Central memory CD4-positive, alpha-beta T cell (primary cell): Measurements from ENCODE around the gene FAM25G.
"Not testable (repeated sequence)": the region's sequence is repeated elsewhere in the genome, so short reads cannot be mapped to it uniquely, and the experiment has no call there.

ENCODE experiments used
- DNase-seq: peaks from one replicate; pipeline ENCODE4 v3.0.0; 2022
- total RNA-seq, 3 experiments: gene quantifications; one replicate each; lab custom pipeline; 2026; lab: John Stamatoyannopoulos, UW

Gene FAM25G
- 0 reads per million in 3 experiments for total RNA-seq

- DNase-seq: not testable (repeated sequence)
These were observed at the start of gene FAM25G for GRCh38 chr10:47491600-47491999. Gene FAM25G (minus strand): TSS chr10:47491700. CDS start chr10:47491674, 26 bp downstream.

DNA sequence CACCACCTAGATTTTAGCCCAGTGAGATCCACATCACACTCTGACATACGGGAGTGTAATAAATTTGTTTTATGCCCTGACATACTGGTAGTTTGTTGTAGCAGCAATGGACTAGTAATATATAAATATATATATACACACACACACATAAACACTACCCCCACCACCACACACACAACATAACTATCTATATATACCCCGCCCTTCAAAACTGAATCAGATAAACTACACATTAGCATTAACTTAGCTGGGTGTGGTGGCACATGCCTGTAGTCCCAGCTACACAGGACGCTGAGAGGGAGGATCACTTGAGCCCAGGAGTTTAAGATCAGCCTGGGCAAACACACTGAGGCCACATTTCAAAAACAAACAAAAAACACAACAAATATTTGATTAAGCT is 44.9 kb upstream of the FAM25G start:
- DNase-seq: not testable (repeated sequence)

DNA sequence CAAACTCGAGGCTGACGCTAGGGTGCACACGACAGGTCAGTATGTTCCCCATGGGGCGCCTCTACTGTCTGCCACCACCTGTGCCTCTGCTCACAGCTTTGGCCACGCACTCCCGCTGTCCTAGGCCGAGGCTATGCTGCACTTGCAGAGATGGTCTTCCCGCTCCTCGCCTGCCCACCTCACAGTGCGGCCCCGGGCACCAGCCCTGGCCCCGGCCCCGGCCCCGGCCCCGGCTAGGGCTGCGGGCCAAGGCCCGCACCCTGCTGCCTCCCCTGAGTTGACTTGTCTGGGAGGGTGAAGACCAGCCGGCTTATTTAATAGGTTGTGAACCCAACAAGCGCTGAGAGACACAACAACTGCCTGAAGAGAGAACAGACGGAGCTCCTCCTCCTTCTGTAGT is 32.0 kb upstream of the FAM25G start, which contains the start of gene AGAP9:
Gene AGAP9 (minus strand): TSS at position 164 of the 400 bp plus-strand sequence. CDS start 112 bp downstream, at position 52.
- DNase-seq: not testable (repeated sequence)

DNA sequence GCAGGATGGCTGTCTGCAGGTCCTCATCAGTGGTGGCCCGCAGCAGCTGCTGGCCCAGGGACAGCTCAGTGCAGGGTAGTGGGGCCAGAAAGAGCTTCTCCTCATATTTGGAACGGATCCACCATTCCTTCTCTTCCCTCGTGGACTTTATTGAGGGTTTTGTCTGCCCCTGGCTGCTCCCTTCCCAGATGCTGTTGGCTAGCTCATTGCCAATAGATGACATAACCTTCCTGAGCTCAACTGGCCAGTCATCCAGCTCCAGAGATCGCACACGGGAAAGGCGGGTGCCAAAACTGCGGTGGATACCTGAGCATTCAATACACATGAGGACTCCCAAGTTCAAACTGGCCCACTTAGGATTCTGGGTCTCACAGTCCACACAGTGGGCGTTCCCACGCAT is 10.8 kb upstream of the FAM25G start:
- not testable (repeated sequence) for DNase-seq

DNA sequence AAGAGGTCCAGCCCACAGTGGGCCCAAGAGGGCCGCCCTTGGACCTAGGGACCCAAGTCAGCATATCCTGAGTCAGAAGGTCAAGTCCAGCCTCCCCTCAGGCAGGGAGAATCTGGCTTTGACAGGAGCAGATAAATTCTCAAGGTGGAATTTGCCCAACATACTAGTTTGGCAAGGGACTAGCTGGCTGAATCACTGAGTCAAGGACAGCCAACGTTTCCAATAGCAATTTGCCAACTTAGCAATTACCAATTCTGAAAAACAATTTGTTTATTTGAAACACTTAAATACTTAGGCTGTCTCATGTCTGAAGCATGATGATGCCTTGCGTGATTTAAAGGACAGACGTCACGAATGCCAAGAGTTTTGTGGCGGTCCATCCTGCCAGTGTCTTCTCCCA is 2.7 kb upstream of the FAM25G start:
- DNase-seq: not testable (repeated sequence)

DNA sequence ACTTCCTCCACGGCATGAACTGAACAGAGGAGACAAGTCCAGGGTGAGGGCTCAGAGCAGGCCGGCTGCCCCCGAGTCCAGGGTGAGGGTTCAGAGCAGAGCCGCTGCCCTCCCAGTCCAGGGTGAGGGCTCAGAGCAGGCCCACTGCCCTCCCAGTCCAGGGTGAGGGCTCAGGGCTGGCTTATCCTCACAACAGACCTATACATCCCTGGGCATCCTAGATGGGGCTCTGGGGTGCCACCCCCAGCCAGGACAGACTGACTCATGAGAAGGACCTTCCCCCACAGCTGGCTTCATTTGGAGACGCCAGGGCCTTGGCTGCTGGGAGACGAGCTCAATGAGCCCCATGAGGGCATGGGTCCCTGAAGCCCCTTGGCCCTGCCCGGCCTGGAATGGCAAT is 1.9 kb downstream of the FAM25G start:
- DNase-seq: not testable (repeated sequence)

GRCh38 chr10:47485943-47486342 is 5.6 kb downstream of the FAM25G start:
- DNase-seq: not testable (repeated sequence)

DNA sequence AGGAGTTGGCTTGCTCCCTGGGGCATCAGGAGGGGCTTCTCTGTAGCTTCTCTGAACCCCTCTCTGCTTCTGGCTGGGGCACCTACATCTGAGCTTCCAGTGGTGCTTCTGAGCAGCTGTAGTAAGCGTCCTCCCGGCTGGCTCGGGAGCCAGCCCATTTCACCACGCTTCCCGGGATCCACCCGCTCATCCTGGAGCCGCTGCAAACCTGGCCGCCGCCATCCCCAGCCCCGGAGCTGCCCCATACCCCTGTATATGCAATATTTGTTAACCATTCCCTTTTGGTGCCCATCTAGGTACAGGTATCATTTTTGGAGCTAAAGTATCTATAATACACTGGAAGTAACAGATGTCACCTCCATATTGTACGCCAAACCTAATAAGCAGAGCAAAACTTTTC is 6.7 kb downstream of the FAM25G start:
- DNase-seq: not testable (repeated sequence)

DNA sequence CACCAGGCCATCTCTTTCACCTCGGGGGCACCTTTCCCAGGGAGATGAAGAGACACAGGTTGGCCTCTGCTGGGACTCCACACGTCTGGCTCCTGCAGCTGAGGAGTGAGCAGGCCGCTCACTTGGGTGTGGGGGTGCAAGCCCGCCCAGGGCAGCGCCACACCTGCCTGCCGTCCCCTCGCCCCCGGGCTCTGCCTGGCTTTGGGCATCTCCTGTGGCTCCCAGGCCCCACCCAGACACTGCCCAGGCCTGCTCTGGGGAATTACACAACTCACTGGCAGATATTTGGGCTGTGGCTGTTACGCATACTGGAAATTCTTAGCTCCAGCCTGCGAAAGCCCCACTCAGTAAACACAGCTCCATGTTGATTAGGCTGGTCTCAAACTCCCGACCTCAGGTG is 7.6 kb downstream of the FAM25G start, which contains the start of gene ANXA8:
Gene ANXA8 (minus strand): TSS at position 193 of the 400 bp plus-strand sequence. CDS start 182 bp downstream, at position 11.
- DNase-seq: not testable (repeated sequence)

DNA sequence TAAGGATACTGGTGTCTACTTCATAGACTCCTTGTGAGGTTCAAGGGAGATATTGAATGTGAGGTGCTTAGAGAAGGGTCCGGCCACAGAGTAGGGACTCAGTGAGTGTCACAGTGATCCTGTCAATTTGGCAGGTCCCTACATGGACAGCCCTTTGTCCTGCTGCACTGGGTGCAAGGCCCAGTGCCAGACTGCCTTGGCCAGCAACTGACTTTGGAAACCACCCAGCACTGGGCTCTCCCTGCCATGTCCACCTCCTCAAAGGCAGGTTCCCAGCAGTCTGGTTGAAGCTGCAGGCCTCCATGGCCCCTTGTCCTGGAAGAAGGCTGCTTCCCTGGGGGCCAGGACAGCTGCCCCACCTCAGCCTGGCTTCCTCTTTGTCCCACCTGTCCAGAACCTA is 9.1 kb downstream of the FAM25G start:
- DNase-seq: not testable (repeated sequence)

- not testable (repeated sequence) for DNase-seq
These were observed 9.7 kb downstream of the FAM25G start for GRCh38 chr10:47481768-47482181.

- DNase-seq: not testable (repeated sequence)
These were observed 10.2 kb downstream of the FAM25G start for GRCh38 chr10:47481182-47481766.

DNA sequence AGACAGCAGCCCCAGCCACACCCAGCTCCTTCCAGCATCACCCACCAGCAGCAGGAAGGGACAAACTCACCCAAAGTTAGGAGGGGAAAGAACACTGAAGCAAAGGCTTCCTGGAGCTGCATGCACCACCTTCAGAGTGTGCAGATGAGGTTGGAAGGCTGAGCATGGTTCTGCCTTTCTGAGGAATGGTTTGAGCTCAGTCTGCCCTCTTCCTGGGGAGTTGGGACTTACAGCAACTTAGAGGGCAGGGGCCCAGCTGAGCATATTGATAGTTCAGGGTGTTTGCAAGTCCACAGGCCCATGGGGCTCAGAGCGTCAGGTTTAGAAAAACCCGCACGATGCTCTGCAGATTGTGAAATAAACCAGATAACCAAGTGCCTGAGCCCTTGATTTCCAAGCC is 11.4 kb downstream of the FAM25G start:
- DNase-seq: not testable (repeated sequence)

GRCh38 chr10:47478114-47478513 is 13.4 kb downstream of the FAM25G start:
- DNase-seq: not testable (repeated sequence)

GRCh38 chr10:47477078-47477477 is 14.4 kb downstream of the FAM25G start:
- DNase-seq: not testable (repeated sequence)

DNA sequence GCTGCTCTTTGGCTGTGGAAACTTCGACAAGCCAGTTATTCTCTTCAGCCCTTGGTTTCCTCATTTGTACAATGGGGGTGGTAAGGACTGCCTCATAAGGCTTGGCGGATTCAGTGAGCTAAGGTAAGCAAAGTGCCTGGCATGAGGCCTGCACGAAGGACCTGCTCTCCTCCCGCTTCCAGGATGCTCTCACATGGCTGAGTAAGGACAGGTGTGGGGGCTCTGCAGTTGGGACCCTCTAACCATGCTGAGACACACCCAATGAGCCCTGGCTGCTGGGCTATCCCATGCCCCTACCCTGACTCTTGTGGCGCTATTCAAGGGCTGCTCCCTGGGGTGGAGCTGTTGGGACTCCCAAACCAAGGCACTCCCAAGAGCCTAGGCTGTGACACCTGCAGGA is 16.4 kb downstream of the FAM25G start:
- DNase-seq: not testable (repeated sequence)

DNA sequence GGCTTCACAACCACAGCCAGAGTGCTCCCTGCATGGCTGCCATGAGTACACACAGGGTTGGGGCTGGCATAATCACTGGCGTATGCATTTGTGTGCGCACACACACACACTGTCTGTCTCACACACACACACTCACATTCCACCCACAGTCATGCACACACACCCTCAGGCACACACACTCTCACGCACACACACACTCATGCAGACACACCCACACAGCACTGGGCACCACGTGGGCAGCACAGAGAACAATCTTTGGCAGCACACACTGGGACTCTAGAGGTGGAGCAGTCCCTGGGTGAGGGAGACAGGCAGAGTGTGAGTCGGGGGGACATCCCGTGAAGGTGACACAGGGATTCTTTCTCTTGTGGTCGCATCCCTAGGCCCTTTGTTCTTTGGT is 18.0 kb downstream of the FAM25G start:
- DNase-seq: not testable (repeated sequence)

- DNase-seq: not testable (repeated sequence)
These were observed 18.9 kb downstream of the FAM25G start for GRCh38 chr10:47472647-47473046.

DNA sequence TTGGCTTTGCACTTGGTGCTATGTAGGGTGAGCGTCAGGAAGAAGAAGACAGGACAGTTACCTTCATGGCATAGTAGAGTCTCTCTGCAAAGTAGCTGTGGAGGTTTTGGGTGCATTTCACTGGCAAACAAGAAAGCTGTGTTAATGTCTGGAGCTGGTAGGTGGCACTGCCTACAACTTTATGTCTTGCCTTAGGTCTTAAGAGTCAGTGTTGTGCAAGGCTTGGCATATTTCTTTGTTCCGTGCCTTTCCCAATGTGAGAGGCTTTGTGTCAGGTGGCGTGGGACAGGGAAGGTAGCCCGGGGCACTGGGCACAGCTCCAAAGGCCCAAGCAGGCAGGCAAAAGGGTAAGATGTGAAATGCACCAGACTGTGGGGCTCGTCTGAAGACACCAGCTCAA is 19.4 kb downstream of the FAM25G start:
- not testable (repeated sequence) for DNase-seq

DNA sequence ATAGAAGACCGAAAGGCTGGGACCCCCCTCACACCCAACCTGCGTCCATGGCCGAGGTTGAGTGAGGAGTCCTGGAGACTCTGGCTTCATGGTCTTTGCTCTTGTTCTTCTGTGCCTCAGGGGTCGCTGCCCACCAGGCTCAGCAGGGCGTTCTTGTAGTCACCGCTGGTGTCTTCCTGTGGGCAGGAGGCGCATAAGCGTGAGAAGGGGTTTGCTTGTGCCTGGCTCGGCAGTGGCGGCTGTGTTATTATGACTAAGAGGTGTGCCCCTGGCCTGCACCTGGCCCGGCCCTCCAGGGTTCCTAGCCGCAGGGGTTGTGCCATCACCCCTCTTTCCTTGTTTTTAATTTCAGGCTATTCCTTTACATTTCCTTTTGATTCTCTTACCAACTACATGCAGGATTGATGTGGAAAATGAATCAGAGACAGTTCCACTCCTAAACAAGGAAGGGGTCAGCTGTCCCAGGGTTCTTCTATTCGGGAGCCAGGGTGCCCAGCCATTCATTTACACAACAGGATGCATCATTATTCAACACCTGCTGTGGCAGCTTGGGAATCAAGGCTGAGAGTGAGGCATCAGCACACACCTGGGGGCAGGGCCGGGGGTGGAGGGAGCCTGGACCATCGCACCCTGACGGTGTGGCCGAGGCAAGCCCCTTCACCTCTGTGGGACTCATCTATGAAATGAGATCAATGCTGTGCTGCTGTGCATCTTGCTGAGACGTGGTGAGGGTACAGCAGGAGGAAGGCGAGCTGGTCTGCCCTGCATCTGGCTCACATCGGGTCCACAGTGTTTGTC is 22.6 kb downstream of the FAM25G start:
- not testable (repeated sequence) for DNase-seq

DNA sequence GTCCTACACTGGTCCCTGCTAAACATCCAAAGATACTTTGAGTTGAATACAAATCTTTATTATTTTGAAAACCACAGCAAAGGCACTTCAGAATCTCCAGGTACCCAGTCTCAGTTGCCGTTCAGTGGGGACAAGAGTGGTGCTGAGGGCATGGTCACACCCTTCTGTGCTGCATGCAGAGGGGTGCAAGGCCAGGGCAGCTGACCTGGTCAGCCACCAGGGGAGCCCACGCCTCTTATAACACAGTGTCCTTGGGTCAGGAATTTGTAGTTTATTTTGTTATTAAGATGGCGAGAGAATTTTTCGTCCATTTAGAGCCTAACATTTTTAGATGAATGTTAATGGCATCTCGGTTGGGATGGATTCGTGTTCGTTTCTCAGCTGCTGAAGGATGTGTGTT is 23.5 kb downstream of the FAM25G start:
- DNase-seq: not testable (repeated sequence)

DNA sequence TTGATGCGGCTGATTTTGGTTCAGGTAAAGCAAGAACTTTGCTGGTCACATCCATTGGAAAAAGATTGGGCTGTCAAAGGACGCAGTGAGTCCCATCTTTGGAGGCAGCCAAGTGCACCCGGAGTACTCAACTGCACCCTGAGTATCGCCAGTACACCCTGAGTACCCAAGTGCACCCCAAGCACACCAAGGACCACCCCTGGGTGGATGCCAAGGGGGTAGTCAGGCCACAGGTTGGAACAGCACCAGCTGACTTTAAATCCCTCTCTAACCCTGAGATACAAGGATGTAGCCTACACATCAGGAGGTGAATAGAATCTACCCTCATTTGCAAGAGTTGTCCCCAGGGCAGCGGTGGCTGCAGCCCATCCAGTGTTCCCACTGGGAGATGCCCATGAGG is 24.0 kb downstream of the FAM25G start:
- DNase-seq: not testable (repeated sequence)

- not testable (repeated sequence) for DNase-seq
These were observed 26.1 kb downstream of the FAM25G start for GRCh38 chr10:47465216-47465917.
